Endothelial cell of umbilical vein (primary cell): Measurements from ENCODE around the gene FAM83E. TPM values are rescaled to one million over a fixed set of nuclear protein-coding genes. Genes with fewer than 3 reads are reported as not detected.

Experiments used
- BruUV-seq: library from RNA; stranded (reverse); fragments of 400-500 nt; replicated peaks from 2 replicates; lab custom pipeline; 2021; lab: Mats Ljungman, UMichigan
- CTCF ChIA-PET: fragments of 300-600, 350-600 bp; sonication (Branson Sonifier 250); formaldehyde crosslinking; loops from one replicate; lab custom pipeline; 2021; ENCODE audit warnings: antibody characterized with exemption, inconsistent platforms; lab: Charles Lee
- POLR2A ChIA-PET: fragments of 300-600, 350-600 bp; sonication (Branson Sonifier 250); formaldehyde crosslinking; loops from one replicate; lab custom pipeline; 2021; ENCODE audit warnings: antibody characterized with exemption, inconsistent platforms; lab: Charles Lee
- DNase-seq: peaks from one replicate; pipeline ENCODE4 v3.0.0-alpha.2; 2011; ENCODE audit warnings: low read depth, low spot score
- FAIRE-seq: peaks from 2 replicates; lab custom pipeline; 2011; peaks lifted over from hg19 to GRCh38; lab: Jason Lieb, UNC
- H2AFZ ChIP-seq: 2 replicates; pipeline ENCODE4 v1.6.0; 2012; ENCODE audit warnings: low read depth, low read length, control low read depth, inconsistent platforms
- H3K27ac ChIP-seq: 2 replicates; pipeline ENCODE4 v1.5.1; 2011; ENCODE audit warnings: low read depth, mild to moderate bottlenecking, control low read depth, low read length, moderate library complexity; ENCODE audit not compliant: insufficient read depth
- H3K27me3 ChIP-seq, 2 experiments: 2 replicates each; pipeline versions ENCODE4 v1.6.0 to v1.6.1; 2011; ENCODE audit warnings: low read length in 2 of 2, mixed read lengths in 1 of 2; ENCODE audit not compliant: control insufficient read depth in 2 of 2, insufficient read depth in 2 of 2
- H3K36me3 ChIP-seq, 2 experiments: 2 replicates in 1 of 2; 3 replicates in 1 of 2; pipeline ENCODE4 v1.5.1; 2011; ENCODE audit warnings: low read length in 2 of 2, mild to moderate bottlenecking in 1 of 2, moderate library complexity in 1 of 2; ENCODE audit not compliant: control insufficient read depth in 2 of 2, insufficient read depth in 2 of 2; ENCODE audit errors: extremely low read depth in 1 of 2
- H3K4me1 ChIP-seq: 3 replicates; pipeline ENCODE4 v1.5.1; 2011; ENCODE audit warnings: mild to moderate bottlenecking, low read length; ENCODE audit not compliant: control insufficient read depth, insufficient read depth; ENCODE audit errors: extremely low read depth
- H3K4me2 ChIP-seq: 2 replicates; pipeline ENCODE4 v1.6.1; 2011; ENCODE audit warnings: low read length, control low read depth, mixed read lengths; ENCODE audit not compliant: insufficient read depth
- H3K4me3 ChIP-seq, 3 experiments: fragments of 200-600 bp in 1 of 3; sonication (generic), shearing (Covaris generic) in 1 of 3; replicated peaks in 1 of 3; 2 replicates each; pipeline ENCODE4 v1.5.1; 2011 to 2016; ENCODE audit warnings: control low read depth in 3 of 3, low read length in 3 of 3, mild to moderate bottlenecking in 2 of 3, inconsistent platforms in 1 of 3, low read depth in 1 of 3, moderate library complexity in 1 of 3; ENCODE audit not compliant: insufficient read depth in 1 of 3
- H3K79me2 ChIP-seq: 2 replicates; pipeline ENCODE4 v1.6.0; 2012; ENCODE audit warnings: low read length, inconsistent platforms; ENCODE audit not compliant: control insufficient read depth, insufficient read depth
- H3K9ac ChIP-seq: replicated peaks from 2 replicates; pipeline ENCODE3; 2011; ENCODE audit warnings: low read length, control low read depth; ENCODE audit not compliant: insufficient read depth; ENCODE audit errors: extremely low read depth
- H3K9me1 ChIP-seq: replicated peaks from 3 replicates; pipeline ENCODE4 v1.6.0; 2011; ENCODE audit warnings: mild to moderate bottlenecking, low read length; ENCODE audit not compliant: control insufficient read depth, insufficient read depth; ENCODE audit errors: extremely low read depth
- H3K9me3 ChIP-seq: replicated peaks from 2 replicates; pipeline ENCODE4 v1.5.1; 2012; ENCODE audit warnings: low read length, inconsistent platforms; ENCODE audit not compliant: control insufficient read depth, insufficient read depth
- H4K20me1 ChIP-seq: replicated peaks from 2 replicates; pipeline ENCODE3; 2011; ENCODE audit warnings: mild to moderate bottlenecking, low read length; ENCODE audit not compliant: control insufficient read depth, insufficient read depth; ENCODE audit errors: extremely low read depth
- CTCF ChIP-seq, 2 donors: IDR thresholded peaks; 1 replicate in 1 of 2; 2 replicates in 1 of 2; pipeline ENCODE4 v1.5.1; 2011; ENCODE audit warnings: low read length in 2 of 2, mild to moderate bottlenecking in 2 of 2, moderate library complexity in 2 of 2, control low read depth in 1 of 2, inconsistent platforms in 1 of 2, low read depth in 1 of 2; ENCODE audit not compliant: insufficient read depth in 1 of 2; ENCODE audit errors: extremely low read depth in 1 of 2
- EZH2 ChIP-seq: IDR thresholded peaks from 2 replicates; pipeline ENCODE4 v1.6.1; 2012; ENCODE audit warnings: borderline replicate concordance, low read depth, mild to moderate bottlenecking, moderate library complexity, low read length, inconsistent platforms; ENCODE audit not compliant: severe bottlenecking
- FOS ChIP-seq: IDR thresholded peaks from 2 replicates; pipeline ENCODE4 v1.6.1; 2011; ENCODE audit warnings: mild to moderate bottlenecking, low read length, moderate library complexity, borderline replicate concordance; ENCODE audit not compliant: insufficient read depth
- GATA2 ChIP-seq: IDR thresholded peaks from 2 replicates; pipeline ENCODE4 v1.7.0; 2011; ENCODE audit warnings: low read depth, mild to moderate bottlenecking, moderate library complexity, mixed read lengths, low read length; ENCODE audit not compliant: insufficient read length, insufficient read depth
- JUN ChIP-seq: IDR thresholded peaks from 2 replicates; pipeline ENCODE4 v1.6.1; 2011; ENCODE audit warnings: borderline replicate concordance, low read depth; ENCODE audit not compliant: insufficient read length, insufficient read depth
- MYC ChIP-seq: IDR thresholded peaks from one replicate; pipeline ENCODE4 v1.6.1; 2011; ENCODE audit warnings: mild to moderate bottlenecking, low read depth, low read length
- POLR2A ChIP-seq: IDR thresholded peaks from 2 replicates; pipeline ENCODE4 v1.6.1; 2012; ENCODE audit warnings: low read depth, mild to moderate bottlenecking, control low read depth, low read length
- POLR2AphosphoS5 ChIP-seq: IDR thresholded peaks from 2 replicates; pipeline ENCODE4 v1.6.1; 2012; ENCODE audit warnings: low read depth, mild to moderate bottlenecking, control low read depth, low read length, moderate library complexity; ENCODE audit not compliant: insufficient read depth
- dilution Hi-C: fragments of 300-500 bp; cut with MboI; formaldehyde crosslinking; loops from one replicate; pipeline ENCODE4 v1.15.0; 2019; ENCODE audit warnings: low sequenced_read_pairs; ENCODE audit not compliant: extremely low pct_ligation_motif_present
- intact Hi-C: fragments of 100-400 bp; cut with micrococcal nuclease; formaldehyde crosslinking; loops from one replicate; pipeline ENCODE4 v1.10.0; 2022
- polyA plus RNA-seq, 4 experiments: library from polyadenylated mRNA; depleted of rRNA in 3 of 4; stranded (reverse) in 3 of 4; unstranded in 1 of 4; fragments of >200 nt; gene quantifications; 2 replicates each; pipeline versions ENCODE4 v1.2.1 to v1.2.3, GENCODE V29; 2011 to 2012; ENCODE audit warnings: missing spikeins in 1 of 4
- total RNA-seq: library from RNA; stranded (reverse); gene quantifications from 2 replicates; pipeline ENCODE4 v1.2.3, GENCODE V29; 2021
- TF ChIP-seq, protein P1 (sequence below): IDR thresholded peaks from 2 replicates; pipeline ENCODE4 v1.6.1; 2011; ENCODE audit not compliant: insufficient read depth, insufficient read length

FAM83E gene
- total and polyA plus RNA-seq, 2 donors (not counting 3 experiments of a cell fraction or from before 2014, with no cell fraction given): 0.04 to 1.7 TPM

DNA sequence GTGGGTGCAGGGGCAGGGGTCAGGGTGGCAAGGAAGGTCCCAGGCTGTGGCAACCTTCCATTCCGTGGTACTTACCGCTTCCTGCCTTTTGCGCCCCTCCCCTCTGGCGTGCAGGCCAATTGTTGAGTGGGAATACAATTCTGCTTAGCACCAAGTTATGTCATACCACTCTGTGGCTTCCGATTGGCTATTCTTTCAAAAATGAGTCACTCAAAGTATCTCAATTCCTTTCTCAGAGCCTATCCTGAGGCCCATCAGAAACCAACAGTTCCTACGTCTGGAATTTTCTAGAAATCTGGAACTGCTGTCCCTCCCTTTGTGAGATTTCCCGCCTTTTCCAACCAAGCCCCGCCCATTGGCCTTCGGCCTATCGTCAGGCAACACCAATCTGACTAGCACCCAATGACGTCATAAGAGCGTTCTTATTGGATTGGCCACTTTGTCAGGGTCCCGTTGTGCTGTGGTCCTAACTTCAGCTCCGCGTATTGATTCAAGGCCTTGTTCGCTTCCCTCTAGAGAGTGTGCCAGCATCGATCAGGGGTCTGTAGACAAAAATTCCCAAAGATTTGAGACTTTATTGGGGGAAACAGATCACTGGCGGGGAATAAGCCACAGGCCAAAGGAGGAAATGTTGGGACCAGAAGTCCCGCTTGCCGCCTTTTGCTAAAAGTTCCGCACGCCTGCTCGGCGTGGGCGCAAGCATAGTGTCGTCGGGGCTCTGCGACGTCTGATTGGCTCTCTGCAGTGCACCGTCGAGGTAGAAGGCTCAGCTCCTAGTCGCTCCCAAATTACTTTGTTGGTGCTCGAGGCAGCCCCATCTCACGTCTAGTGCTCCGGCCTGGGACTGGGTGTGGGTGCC lies 46.2 kb upstream of the FAM83E start:
- no peak overlapping the region for H3K4me3 ChIP-seq
- no peak overlapping the region for H3K9ac ChIP-seq
- FAIRE-seq (peak; percentile 98), DNase-seq (peak; percentile 96)
- peak overlapping the region; percentile 19 for H3K27ac ChIP-seq
- dilution Hi-C loops: no loop called here
- H3K79me2 ChIP-seq: no peaks in the 10 kb centered on the region
- TF ChIP-seq JUN (peak; percentile 58), CTCF (IDR thresholded peaks at IDR 0.05; ENCODE audit: extremely low read depth in 1 of 2, insufficient read depth in 1 of 2, low read depth in 1 of 2, low read length in 2 of 2) (no peak), POLR2A (no peak), EZH2 (no peak), MYC (no peak), GATA2 (no peak), POLR2AphosphoS5 (no peak), FOS (peak; percentile 60)
- TF ChIP-seq, protein P1, sequence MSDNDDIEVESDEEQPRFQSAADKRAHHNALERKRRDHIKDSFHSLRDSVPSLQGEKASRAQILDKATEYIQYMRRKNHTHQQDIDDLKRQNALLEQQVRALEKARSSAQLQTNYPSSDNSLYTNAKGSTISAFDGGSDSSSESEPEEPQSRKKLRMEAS: no peak
- intact Hi-C loops: no loop called here
- no peaks in the 10 kb centered on the region for H4K20me1 ChIP-seq
- H3K4me1 ChIP-seq: peaks cover 2% of the 10 kb centered on the region
- ChIA-PET CTCF (no interaction called here), POLR2A (no interaction called here)
- no TSS peak for BruUV-seq
- H3K4me2 ChIP-seq: no peak overlapping the region
- H3K36me3 ChIP-seq: no peaks in the 10 kb centered on the region
- H3K9me3 ChIP-seq: no peaks in the 10 kb centered on the region
- no peaks in the 10 kb centered on the region for H3K9me1 ChIP-seq
- H2AFZ ChIP-seq: no peak overlapping the region
- H3K27me3 ChIP-seq: peaks cover 0 to 2% of the 10 kb centered on the region in 2 experiments
